ENCODE results near the gene FOXF2.

The FOXF2 gene

DNA sequence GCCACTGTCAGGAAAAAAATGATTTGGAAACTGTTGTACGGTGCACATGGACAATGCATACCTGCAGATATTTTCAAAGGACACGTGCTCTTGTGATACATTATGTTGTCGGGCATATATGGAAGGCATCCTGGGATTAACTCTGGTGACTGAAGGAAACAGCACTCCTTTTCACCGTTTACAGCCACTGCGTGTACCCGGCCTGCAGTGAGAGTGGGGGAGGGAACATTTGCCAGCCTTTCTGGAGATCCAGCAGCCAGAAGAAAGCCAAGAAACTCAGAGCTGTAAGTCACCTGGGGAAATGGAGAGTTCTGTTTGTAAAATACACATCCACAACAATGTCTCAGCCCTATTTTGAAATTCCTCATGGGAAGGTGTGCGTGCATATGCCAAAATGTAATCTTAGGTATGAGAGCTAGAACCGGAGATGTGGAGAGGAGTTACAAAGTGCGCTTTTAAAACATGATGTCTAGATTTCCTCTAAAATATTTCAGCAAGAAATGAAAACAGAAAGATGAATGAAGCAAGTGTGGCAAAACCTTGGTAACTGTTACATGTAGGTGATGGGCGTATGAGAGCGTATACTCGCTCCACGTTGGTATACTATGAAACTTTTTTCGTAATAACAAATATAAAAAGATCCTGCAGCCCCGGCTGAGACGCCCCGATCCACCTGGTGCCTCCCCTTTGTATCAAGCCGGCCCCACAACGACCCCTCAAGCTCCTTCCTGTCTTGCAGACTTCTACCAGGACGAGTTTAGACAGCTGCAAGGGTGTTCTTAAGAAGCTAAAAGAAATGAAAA lies 8.6 kb upstream of the FOXF2 start:
- H3K4me1 ChIP-seq (ENCODE audit: insufficient read depth, insufficient read length): peaks cover 7% of the 10 kb centered on the region
- no peaks in the 10 kb centered on the region for H3K9me3 ChIP-seq (ENCODE audit: insufficient read depth, low read length)
- peaks cover 98% of the 10 kb centered on the region for H3K27me3 ChIP-seq (ENCODE audit: insufficient read depth, insufficient read length)
- H3K9ac ChIP-seq (ENCODE audit: insufficient read length, low read depth): no peak overlapping the region
- H3K36me3 ChIP-seq (ENCODE audit: insufficient read depth, insufficient read length, low read length): no peaks in the 10 kb centered on the region
- TF ChIP-seq YY1 (IDR thresholded peaks at IDR 0.05; ENCODE audit: insufficient read depth, insufficient read length) (no peak), SUZ12 (IDR thresholded peaks at IDR 0.05; ENCODE audit: extremely low read depth, insufficient read depth, insufficient read length) (peak; percentile 90)
- H3K4me3 ChIP-seq (ENCODE audit: insufficient read length, low read depth): no peak overlapping the region
- no peak for DNase-seq (ENCODE audit: low read depth, low spot score)

GRCh38 chr6:1381481-1382330 lies 7.7 kb upstream of the FOXF2 start:
- Histone ChIP-seq H3K9ac (ENCODE audit: insufficient read length, low read depth) (no peak overlapping the region), H3K9me3 (ENCODE audit: insufficient read depth, low read length) (no peaks in the 10 kb centered on the region), H3K27me3 (ENCODE audit: insufficient read depth, insufficient read length) (peaks cover 98% of the 10 kb centered on the region), H3K4me1 (ENCODE audit: insufficient read depth, insufficient read length) (peaks cover 7% of the 10 kb centered on the region), H3K4me3 (ENCODE audit: insufficient read length, low read depth) (peak overlapping the region; percentile 32), H3K36me3 (ENCODE audit: insufficient read depth, insufficient read length, low read length) (no peaks in the 10 kb centered on the region)
- TF ChIP-seq SUZ12 (IDR thresholded peaks at IDR 0.05; ENCODE audit: extremely low read depth, insufficient read depth, insufficient read length) (no peak), ZNF274 (IDR thresholded peaks at IDR 0.05; ENCODE audit: low read depth, low read length) (no peak), YY1 (IDR thresholded peaks at IDR 0.05; ENCODE audit: insufficient read depth, insufficient read length) (no peak)
- DNase-seq (ENCODE audit: low read depth, low spot score): no peak

DNA sequence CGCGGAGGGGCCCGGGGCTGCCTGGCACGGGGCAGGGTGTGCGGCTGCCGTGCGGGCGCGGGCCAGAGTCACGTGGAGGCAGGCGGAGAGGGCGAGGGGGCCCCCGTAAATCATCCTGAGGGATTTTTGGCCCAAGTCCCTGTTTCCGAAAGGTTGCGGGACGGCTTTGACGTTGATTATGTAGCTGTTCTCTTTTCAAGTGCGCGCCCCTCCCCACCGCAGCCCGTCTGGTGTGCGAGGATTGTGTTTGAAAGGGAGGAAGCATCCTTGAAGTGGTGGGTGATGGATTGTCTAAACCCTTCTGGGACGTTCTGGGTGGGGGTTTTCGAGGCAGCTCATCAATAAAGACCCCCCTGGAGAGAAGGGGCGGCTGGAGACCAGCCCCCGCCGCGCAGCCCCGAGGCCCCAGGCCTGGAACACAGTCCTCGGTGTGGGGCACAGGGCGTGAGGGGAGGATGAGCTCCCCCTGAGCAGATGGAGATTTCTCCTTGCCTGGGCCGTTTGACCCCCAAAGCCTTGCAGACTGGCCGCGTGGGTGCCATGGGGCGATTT lies 7.0 kb upstream of the FOXF2 start:
- TF ChIP-seq YY1 (IDR thresholded peaks at IDR 0.05; ENCODE audit: insufficient read depth, insufficient read length) (no peak), SUZ12 (IDR thresholded peaks at IDR 0.05; ENCODE audit: extremely low read depth, insufficient read depth, insufficient read length) (no peak)
- peaks cover 7% of the 10 kb centered on the region for H3K4me1 ChIP-seq (ENCODE audit: insufficient read depth, insufficient read length)
- H3K36me3 ChIP-seq (ENCODE audit: insufficient read depth, insufficient read length, low read length): no peaks in the 10 kb centered on the region
- H3K27me3 ChIP-seq (ENCODE audit: insufficient read depth, insufficient read length): peaks cover 98% of the 10 kb centered on the region
- H3K4me3 ChIP-seq (ENCODE audit: insufficient read length, low read depth): peak overlapping the region; percentile 32
- H3K9ac ChIP-seq (ENCODE audit: insufficient read length, low read depth): no peak overlapping the region
- H3K9me3 ChIP-seq (ENCODE audit: insufficient read depth, low read length): no peaks in the 10 kb centered on the region
- no peak for DNase-seq (ENCODE audit: low read depth, low spot score)

- TF ChIP-seq ZNF274 (IDR thresholded peaks at IDR 0.05; ENCODE audit: low read depth, low read length): no peak
- TF ChIP-seq SUZ12 (IDR thresholded peaks at IDR 0.05; ENCODE audit: extremely low read depth, insufficient read depth, insufficient read length): no peak
- TF ChIP-seq YY1 (IDR thresholded peaks at IDR 0.05; ENCODE audit: insufficient read depth, insufficient read length): no peak
- Histone ChIP-seq H3K36me3 (ENCODE audit: insufficient read depth, insufficient read length, low read length) (no peaks in the 10 kb centered on the region), H3K9me3 (ENCODE audit: insufficient read depth, low read length) (no peaks in the 10 kb centered on the region), H3K9ac (ENCODE audit: insufficient read length, low read depth) (no peak overlapping the region), H3K4me1 (ENCODE audit: insufficient read depth, insufficient read length) (peaks cover 8% of the 10 kb centered on the region), H3K4me3 (ENCODE audit: insufficient read length, low read depth) (peak overlapping the region; percentile 32), H3K27me3 (ENCODE audit: insufficient read depth, insufficient read length) (peaks cover 97% of the 10 kb centered on the region)
- DNase-seq (ENCODE audit: low read depth, low spot score): no peak
Observed at GRCh38 chr6:1382883-1383728, 6.3 kb upstream of the FOXF2 start.

GRCh38 chr6:1383729-1384548 lies 5.4 kb upstream of the FOXF2 start:
- H3K36me3 ChIP-seq (ENCODE audit: insufficient read depth, insufficient read length, low read length): no peaks in the 10 kb centered on the region
- no peaks in the 10 kb centered on the region for H3K9me3 ChIP-seq (ENCODE audit: insufficient read depth, low read length)
- TF ChIP-seq ZNF274 (IDR thresholded peaks at IDR 0.05; ENCODE audit: low read depth, low read length): no peak
- TF ChIP-seq SUZ12 (IDR thresholded peaks at IDR 0.05; ENCODE audit: extremely low read depth, insufficient read depth, insufficient read length): peak; percentile 7
- TF ChIP-seq YY1 (IDR thresholded peaks at IDR 0.05; ENCODE audit: insufficient read depth, insufficient read length): no peak
- peaks cover 7% of the 10 kb centered on the region for H3K4me1 ChIP-seq (ENCODE audit: insufficient read depth, insufficient read length)
- peaks cover 97% of the 10 kb centered on the region for H3K27me3 ChIP-seq (ENCODE audit: insufficient read depth, insufficient read length)
- H3K9ac ChIP-seq (ENCODE audit: insufficient read length, low read depth): peak overlapping the region; percentile 61
- no peak for DNase-seq (ENCODE audit: low read depth, low spot score)
- peak overlapping the region; percentile 21 for H3K4me3 ChIP-seq (ENCODE audit: insufficient read length, low read depth)

DNA sequence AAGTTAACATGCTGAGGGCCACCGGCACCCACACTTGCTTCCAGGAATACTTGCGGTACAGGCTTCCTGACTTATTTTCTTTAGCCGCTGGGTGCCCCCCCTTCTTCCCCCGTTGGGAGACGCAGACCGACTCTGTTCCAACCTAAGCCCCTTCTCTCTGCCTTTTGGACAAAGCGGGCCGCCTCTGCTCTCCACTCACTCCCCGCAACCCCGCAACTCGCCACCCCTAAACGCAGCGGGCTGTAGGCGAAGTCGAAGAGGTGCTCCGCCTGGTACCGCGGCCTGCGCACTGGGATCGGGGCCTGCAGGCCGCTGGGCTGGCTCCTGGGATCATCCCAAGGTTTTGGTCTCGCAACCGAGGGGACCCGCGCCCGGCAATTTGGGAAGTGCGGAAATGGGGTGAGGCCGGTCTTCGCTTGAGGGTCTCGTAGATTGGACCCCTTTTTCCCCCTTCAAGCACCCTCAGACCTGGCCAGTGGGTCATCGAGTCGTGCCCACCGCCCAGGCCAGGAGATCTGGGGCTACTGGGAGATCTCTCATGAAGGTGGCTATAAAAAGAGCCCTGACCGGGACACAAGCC lies 4.7 kb upstream of the FOXF2 start:
- TF ChIP-seq ZNF274 (IDR thresholded peaks at IDR 0.05; ENCODE audit: low read depth, low read length) (no peak), SUZ12 (IDR thresholded peaks at IDR 0.05; ENCODE audit: extremely low read depth, insufficient read depth, insufficient read length) (peak; percentile 17)
- no peak for DNase-seq (ENCODE audit: low read depth, low spot score)
- Histone ChIP-seq H3K9ac (ENCODE audit: insufficient read length, low read depth) (peak overlapping the region; percentile 61), H3K4me3 (ENCODE audit: insufficient read length, low read depth) (peak overlapping the region; percentile 21), H3K9me3 (ENCODE audit: insufficient read depth, low read length) (no peaks in the 10 kb centered on the region), H3K36me3 (ENCODE audit: insufficient read depth, insufficient read length, low read length) (no peaks in the 10 kb centered on the region), H3K4me1 (ENCODE audit: insufficient read depth, insufficient read length) (peaks cover 7% of the 10 kb centered on the region), H3K27me3 (ENCODE audit: insufficient read depth, insufficient read length) (peaks cover 93% of the 10 kb centered on the region)

All from NT2/D1 (cell line).